K562 (cell line): Measurements from ENCODE around the gene OR8B8. TPM values are rescaled to one million over a fixed set of nuclear protein-coding genes. Genes with fewer than 3 reads are reported as not detected.
"Not testable (repeated sequence)": the region's sequence is repeated elsewhere in the genome, so short reads cannot be mapped to it uniquely, and the experiment has no call there.

Experiments
- ATAC-seq: fragments of 200-7000 bp; cut with Tn5 transposase; 3 replicates; pipeline ENCODE4 v1.9.1; 2020; ENCODE audit warnings: moderate library complexity
- BruUV-seq: library from RNA; stranded (reverse); fragments of 400-500 nt; replicated peaks from 2 replicates; lab custom pipeline; 2021; lab: Mats Ljungman, UMichigan
- CTCF ChIA-PET: fragments of 300-600 bp; formaldehyde crosslinking; extraction: SDS; loops from one replicate; lab custom pipeline; 2021; ENCODE audit warnings: low intra/inter-chr PET ratio; lab: Yijun Ruan, JAX
- POLR2A ChIA-PET: fragments of 300-600, 350-650 bp; sonication (Branson Sonifier 250); formaldehyde crosslinking; extraction: SDS; loops from one replicate; lab custom pipeline; 2021; ENCODE audit warnings: antibody characterized with exemption, inconsistent platforms; lab: Yijun Ruan, JAX
- DNase-seq, 4 experiments: peaks; one replicate each; pipeline versions ENCODE4 v3.0.0 to v3.0.0-alpha.2; 2011 to 2018; ENCODE audit warnings: low spot score in 3 of 4, mixed read lengths in 3 of 4; ENCODE audit errors: extremely low read depth in 1 of 4
- FAIRE-seq: peaks from 2 replicates; lab custom pipeline; 2011; peaks lifted over from hg19 to GRCh38; lab: Jason Lieb, UNC
- H2AFZ ChIP-seq: 2 replicates; pipeline ENCODE4 v1.6.0; 2011; ENCODE audit warnings: low read depth, low read length, control low read depth, inconsistent platforms
- H3K27ac ChIP-seq: fragments of 200-600 bp; 3 replicates; pipeline ENCODE4 v1.8.0; 2011; ENCODE audit warnings: low read depth, mild to moderate bottlenecking, control low read depth, inconsistent platforms, low read length, moderate library complexity, mixed read lengths; ENCODE audit errors: extremely low read depth
- H3K27me3 ChIP-seq, 2 experiments: fragments of 300-600 bp in 1 of 2; 2 replicates in 1 of 2; 3 replicates in 1 of 2; pipeline versions ENCODE4 v1.6.0 to v1.8.0; 2011; ENCODE audit warnings: inconsistent platforms in 2 of 2, low read length in 2 of 2, mild to moderate bottlenecking in 1 of 2, mixed read lengths in 1 of 2, moderate library complexity in 1 of 2; ENCODE audit not compliant: control insufficient read depth in 2 of 2, insufficient read depth in 2 of 2
- H3K36me3 ChIP-seq: fragments of 300-600 bp; 3 replicates; pipeline ENCODE4 v1.8.0; 2011; ENCODE audit warnings: mild to moderate bottlenecking, low read length, inconsistent platforms; ENCODE audit not compliant: control insufficient read depth, insufficient read depth
- H3K4me1 ChIP-seq, 2 experiments: fragments of 200-600 bp in 1 of 2; replicated peaks in 1 of 2; 2 replicates in 1 of 2; 3 replicates in 1 of 2; pipeline versions ENCODE4 v1.5.1 to v1.8.0; 2011; ENCODE audit warnings: inconsistent platforms in 2 of 2, low read length in 2 of 2, mild to moderate bottlenecking in 1 of 2, mixed read lengths in 1 of 2, moderate library complexity in 1 of 2; ENCODE audit not compliant: control insufficient read depth in 2 of 2, insufficient read depth in 2 of 2
- H3K4me2 ChIP-seq: 2 replicates; pipeline ENCODE4 v1.6.1; 2011; ENCODE audit warnings: low read length, control low read depth, inconsistent platforms, mixed read lengths; ENCODE audit not compliant: insufficient read depth
- H3K4me3 ChIP-seq: fragments of 200-600 bp; sonication (generic), shearing (Covaris generic); 2 replicates; pipeline ENCODE4 v1.5.1; 2016; ENCODE audit warnings: control low read depth, inconsistent platforms
- H3K79me2 ChIP-seq: fragments of 200-600 bp; 3 replicates; pipeline ENCODE4 v1.8.0; 2011; ENCODE audit warnings: low read length, inconsistent platforms; ENCODE audit not compliant: control insufficient read depth, insufficient read depth
- H3K9ac ChIP-seq, 2 experiments: 2 replicates each; pipeline versions ENCODE4 v1.6.0 to v1.6.1; 2011; ENCODE audit warnings: low read depth in 2 of 2, low read length in 2 of 2, control low read depth in 1 of 2, inconsistent platforms in 1 of 2, mild to moderate bottlenecking in 1 of 2, mixed read lengths in 1 of 2; ENCODE audit not compliant: insufficient read depth in 1 of 2
- H3K9me1 ChIP-seq: one replicate; pipeline ENCODE4 v1.6.0; 2011; ENCODE audit warnings: inconsistent platforms, mild to moderate bottlenecking, low read length, moderate library complexity; ENCODE audit not compliant: control insufficient read depth, insufficient read depth
- H3K9me3 ChIP-seq: replicated peaks from 2 replicates; pipeline ENCODE4 v1.5.1; 2011; ENCODE audit warnings: low read depth, low read length, inconsistent platforms; ENCODE audit not compliant: control insufficient read depth, insufficient read depth
- H4K20me1 ChIP-seq: replicated peaks from 2 replicates; pipeline ENCODE4 v1.6.1; 2011; ENCODE audit warnings: low read length, inconsistent platforms, mixed read lengths; ENCODE audit not compliant: control insufficient read depth, insufficient read depth
- JUND ChIP-seq, 2 experiments: IDR thresholded peaks; 2 replicates in 1 of 2; 3 replicates in 1 of 2; pipeline ENCODE4 v1.6.1; 2011; ENCODE audit warnings: borderline replicate concordance in 2 of 2, low read depth in 2 of 2, low read length in 2 of 2, improper control_type of control experiment in 1 of 2, missing biosample characterization in 1 of 2, missing genetic modification characterization in 1 of 2, missing genetic modification reagents in 1 of 2
- whole genome bisulfite sequencing: fragments of 100-300 bp; shearing (Covaris generic); methylation state at CpG from one replicate; pipeline ENCODE4 v1.1.6; 2016; ENCODE audit warnings: low coverage, mixed read lengths; ENCODE audit not compliant: insufficient coverage; ENCODE audit errors: missing lambda C conversion rate; 5-methylcytosine and 5-hydroxymethylcytosine counted together
- in situ Hi-C: fragments of 300-500 bp; cut with MboI; formaldehyde crosslinking; loops from 4 replicates; pipeline ENCODE4 v1.15.0; 2018; ENCODE audit warnings: inconsistent platforms, mixed read lengths
- intact Hi-C: fragments of 100-400 bp; cut with micrococcal nuclease; formaldehyde crosslinking; loops from 2 replicates; pipeline ENCODE4 v1.14.2; 2022
- polyA plus RNA-seq, 8 experiments: library from polyadenylated mRNA; depleted of rRNA in 4 of 8; stranded (reverse) in 5 of 8; unstranded in 3 of 8; fragments of >200 nt; fragmentation: Nextera tagmentation in 2 of 8; fragmentation: Illumina TruSeq in 1 of 8; extraction: Ambion mirVana in 2 of 8; extraction: Trizol in 1 of 8; gene quantifications; 2 replicates each; pipeline versions ENCODE4 v1.2.1 to v1.2.3, GENCODE V29; 2011 to 2014; ENCODE audit warnings: inconsistent platforms in 1 of 8, missing spikeins in 1 of 8
- total RNA-seq, 7 experiments: library from RNA; depleted of rRNA in 6 of 7; stranded (reverse); fragments of >200 nt in 6 of 7; fragmentation: Illumina TruSeq in 2 of 7; extraction: Trizol in 2 of 7; gene quantifications; 2 replicates each; pipeline versions ENCODE4 v1.2.1 to v1.2.3, GENCODE V29; 2011 to 2021; ENCODE audit warnings: low replicate concordance in 1 of 7
- TF ChIP-seq, protein P1 (sequence below): fragments of 450-650 bp; IDR thresholded peaks from 2 replicates; pipeline ENCODE4 v1.6.1; 2016; ENCODE audit warnings: borderline replicate concordance

The OR8B8 gene
- total and polyA plus RNA-seq, 9 of the 15 experiments (the other 6 are each of a cell fraction or from before 2014, with no cell fraction given): 0.18 TPM; not detected in 8

GRCh38 chr11:124405581-124405980, 39.9 kb downstream of the OR8B8 start (continued):
- TF ChIP-seq, protein P1, sequence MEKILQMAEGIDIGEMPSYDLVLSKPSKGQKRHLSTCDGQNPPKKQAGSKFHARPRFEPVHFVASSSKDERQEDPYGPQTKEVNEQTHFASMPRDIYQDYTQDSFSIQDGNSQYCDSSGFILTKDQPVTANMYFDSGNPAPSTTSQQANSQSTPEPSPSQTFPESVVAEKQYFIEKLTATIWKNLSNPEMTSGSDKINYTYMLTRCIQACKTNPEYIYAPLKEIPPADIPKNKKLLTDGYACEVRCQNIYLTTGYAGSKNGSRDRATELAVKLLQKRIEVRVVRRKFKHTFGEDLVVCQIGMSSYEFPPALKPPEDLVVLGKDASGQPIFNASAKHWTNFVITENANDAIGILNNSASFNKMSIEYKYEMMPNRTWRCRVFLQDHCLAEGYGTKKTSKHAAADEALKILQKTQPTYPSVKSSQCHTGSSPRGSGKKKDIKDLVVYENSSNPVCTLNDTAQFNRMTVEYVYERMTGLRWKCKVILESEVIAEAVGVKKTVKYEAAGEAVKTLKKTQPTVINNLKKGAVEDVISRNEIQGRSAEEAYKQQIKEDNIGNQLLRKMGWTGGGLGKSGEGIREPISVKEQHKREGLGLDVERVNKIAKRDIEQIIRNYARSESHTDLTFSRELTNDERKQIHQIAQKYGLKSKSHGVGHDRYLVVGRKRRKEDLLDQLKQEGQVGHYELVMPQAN: no peak
- TF ChIP-seq JUND (IDR thresholded peaks at IDR 0.05; ENCODE audit: borderline replicate concordance, low read depth, low read length) (no peak), JUND (tag; IDR thresholded peaks at IDR 0.05; ENCODE audit: borderline replicate concordance, low read depth, low read length) (no peak)

GRCh38 chr11:124403186-124403585, 42.3 kb downstream of the OR8B8 start:
- not testable (repeated sequence) for FAIRE-seq
- WGBS: 80% methylated on average over 2 of the region's 27 CpGs

More at GRCh38 chr11:124403186-124403585, 42.3 kb downstream of the OR8B8 start:
- H3K4me3 ChIP-seq, BruUV-seq, H2AFZ ChIP-seq, H3K4me2 ChIP-seq, H3K9me1 ChIP-seq, DNase-seq, H3K36me3 ChIP-seq, H4K20me1 ChIP-seq, H3K79me2 ChIP-seq, H3K9ac ChIP-seq, ATAC-seq, H3K4me1 ChIP-seq, H3K27me3 ChIP-seq, CTCF ChIA-PET, POLR2A ChIA-PET, H3K9me3 ChIP-seq, H3K27ac ChIP-seq: not testable (repeated sequence)
- intact Hi-C loops: loop anchor here (5.0 kb wide), 1 partner anchor 336 kb away; no protein-coding TSS in a partner anchor
- in situ Hi-C loops: loop anchor here (10.0 to 25.0 kb wide), 2 partner anchors 328 to 434 kb away; no protein-coding TSS in a partner anchor
